ENCODE results near the gene OBSCN. TPM values are rescaled to one million over a fixed set of nuclear protein-coding genes. Genes with fewer than 3 reads are reported as not detected.

The OBSCN gene
- total RNA-seq, 1 donor from 2014 or later: 16.9 TPM

- peaks cover 13% of the 10 kb centered on the region for H3K27me3 Mint-ChIP-seq (ENCODE audit: unreplicated experiment)
- H3K27ac Mint-ChIP-seq (ENCODE audit: unreplicated experiment): no peak overlapping the region
- TF ChIP-seq CTCF (IDR thresholded peaks at IDR 0.05; ENCODE audit: unreplicated experiment): no peak
- no peaks in the 10 kb centered on the region for H3K9me3 Mint-ChIP-seq (ENCODE audit: unreplicated experiment)
- H3K36me3 Mint-ChIP-seq (ENCODE audit: low read depth, unreplicated experiment): peaks cover 5% of the 10 kb centered on the region
- no peak overlapping the region for H3K4me3 Mint-ChIP-seq (ENCODE audit: unreplicated experiment)
- no peak for DNase-seq (ENCODE audit: low spot score)
- peaks cover 17% of the 10 kb centered on the region for H3K4me1 Mint-ChIP-seq (ENCODE audit: unreplicated experiment)
These were observed 209.8 kb downstream of the OBSCN start for GRCh38 chr1:228417483-228418203.

GRCh38 chr1:228420968-228421826 lies 213.4 kb downstream of the OBSCN start:
- no peaks in the 10 kb centered on the region for H3K36me3 Mint-ChIP-seq (ENCODE audit: low read depth, unreplicated experiment)
- peak overlapping the region; percentile 22 for H3K4me3 Mint-ChIP-seq (ENCODE audit: unreplicated experiment)
- H3K27me3 Mint-ChIP-seq (ENCODE audit: unreplicated experiment): peaks cover 11% of the 10 kb centered on the region
- H3K9me3 Mint-ChIP-seq (ENCODE audit: unreplicated experiment): no peaks in the 10 kb centered on the region
- H3K4me1 Mint-ChIP-seq (ENCODE audit: unreplicated experiment): peaks cover 10% of the 10 kb centered on the region
- DNase-seq (ENCODE audit: low spot score): no peak
- H3K27ac Mint-ChIP-seq (ENCODE audit: unreplicated experiment): no peak overlapping the region
- no peak for TF ChIP-seq CTCF (IDR thresholded peaks at IDR 0.05; ENCODE audit: unreplicated experiment)

- H3K36me3 Mint-ChIP-seq (ENCODE audit: low read depth, unreplicated experiment): no peaks in the 10 kb centered on the region
- H3K9me3 Mint-ChIP-seq (ENCODE audit: unreplicated experiment): no peaks in the 10 kb centered on the region
- DNase-seq (ENCODE audit: low spot score): no peak
- no peak for TF ChIP-seq CTCF (IDR thresholded peaks at IDR 0.05; ENCODE audit: unreplicated experiment)
- peaks cover 10% of the 10 kb centered on the region for H3K4me1 Mint-ChIP-seq (ENCODE audit: unreplicated experiment)
- H3K27me3 Mint-ChIP-seq (ENCODE audit: unreplicated experiment): peaks cover 11% of the 10 kb centered on the region
- H3K27ac Mint-ChIP-seq (ENCODE audit: unreplicated experiment): no peak overlapping the region
- no peak overlapping the region for H3K4me3 Mint-ChIP-seq (ENCODE audit: unreplicated experiment)
These were observed 215.7 kb downstream of the OBSCN start for GRCh38 chr1:228423404-228424053.

- no peak overlapping the region for H3K4me3 Mint-ChIP-seq (ENCODE audit: unreplicated experiment)
- no peaks in the 10 kb centered on the region for H3K9me3 Mint-ChIP-seq (ENCODE audit: unreplicated experiment)
- H3K36me3 Mint-ChIP-seq (ENCODE audit: low read depth, unreplicated experiment): no peaks in the 10 kb centered on the region
- peaks cover 10% of the 10 kb centered on the region for H3K4me1 Mint-ChIP-seq (ENCODE audit: unreplicated experiment)
- no peak overlapping the region for H3K27ac Mint-ChIP-seq (ENCODE audit: unreplicated experiment)
- no peak for DNase-seq (ENCODE audit: low spot score)
- no peak for TF ChIP-seq CTCF (IDR thresholded peaks at IDR 0.05; ENCODE audit: unreplicated experiment)
- H3K27me3 Mint-ChIP-seq (ENCODE audit: unreplicated experiment): peaks cover 9% of the 10 kb centered on the region
These were observed 217.1 kb downstream of the OBSCN start for GRCh38 chr1:228424685-228425660.
